Mesenchymal stem cell (in vitro differentiated cells and primary cell): Measurements from ENCODE around the gene LMBRD2.

Experiments
- DNase-seq: peaks from one replicate; pipeline ENCODE4 v3.0.0-alpha.2; 2013
- H2AFZ ChIP-seq: one replicate; pipeline ENCODE4 v1.6.1; 2013; ENCODE audit warnings: low read depth, mild to moderate bottlenecking, control low read depth, inconsistent platforms, low read length, moderate library complexity
- H2AK5ac ChIP-seq: 2 replicates; pipeline ENCODE4 v1.6.1; 2013; ENCODE audit warnings: low read length, moderate library complexity, mild to moderate bottlenecking, inconsistent platforms; ENCODE audit not compliant: severe bottlenecking
- H2BK120ac ChIP-seq: one replicate; pipeline ENCODE4 v1.6.1; 2013; ENCODE audit warnings: low read depth, mild to moderate bottlenecking, inconsistent platforms, low read length, moderate library complexity
- H2BK12ac ChIP-seq, 2 experiments: one replicate each; pipeline ENCODE4 v1.6.1; 2013; ENCODE audit warnings: inconsistent platforms in 2 of 2, low read length in 2 of 2, mild to moderate bottlenecking in 2 of 2, moderate library complexity in 2 of 2, control low read depth in 1 of 2
- H2BK15ac ChIP-seq: one replicate; pipeline ENCODE4 v1.6.1; 2013; ENCODE audit warnings: mild to moderate bottlenecking, low read depth, inconsistent platforms; ENCODE audit not compliant: poor library complexity, severe bottlenecking
- H2BK5ac ChIP-seq: 2 replicates; pipeline ENCODE4 v1.6.1; 2013; ENCODE audit warnings: low read depth, mild to moderate bottlenecking, low read length, control low read depth, inconsistent platforms; ENCODE audit not compliant: poor library complexity, severe bottlenecking
- H3K14ac ChIP-seq, 2 experiments: one replicate each; pipeline ENCODE4 v1.6.1; 2013; ENCODE audit warnings: inconsistent platforms in 2 of 2, low read length in 2 of 2, control low read depth in 1 of 2, mild to moderate bottlenecking in 1 of 2, moderate library complexity in 1 of 2
- H3K18ac ChIP-seq, 2 experiments: one replicate each; pipeline ENCODE4 v1.6.1; 2013; ENCODE audit warnings: inconsistent platforms in 2 of 2, low read length in 2 of 2, control low read depth in 1 of 2, low read depth in 1 of 2, mild to moderate bottlenecking in 1 of 2
- H3K23ac ChIP-seq, 2 experiments: one replicate each; pipeline ENCODE4 v1.6.1; 2013; ENCODE audit warnings: inconsistent platforms in 2 of 2, low read length in 2 of 2, mild to moderate bottlenecking in 2 of 2, moderate library complexity in 2 of 2, control low read depth in 1 of 2
- H3K27ac ChIP-seq: 2 replicates; pipeline ENCODE4 v1.5.1; 2013; ENCODE audit warnings: mild to moderate bottlenecking, moderate library complexity, low read length, control low read depth, inconsistent platforms; ENCODE audit not compliant: poor library complexity, severe bottlenecking
- H3K27me3 ChIP-seq, 2 experiments: 2 replicates each; pipeline versions ENCODE4 v1.6.1 to v1.7.0; 2013; ENCODE audit warnings: low read length in 2 of 2, mild to moderate bottlenecking in 2 of 2, moderate library complexity in 2 of 2, control low read depth in 1 of 2, inconsistent platforms in 1 of 2; ENCODE audit not compliant: control insufficient read depth in 1 of 2, insufficient read depth in 1 of 2
- H3K36me3 ChIP-seq, 2 experiments: 2 replicates each; pipeline versions ENCODE4 v1.6.1 to v1.7.0; 2013; ENCODE audit warnings: low read length in 2 of 2, control low read depth in 1 of 2, inconsistent platforms in 1 of 2, low read depth in 1 of 2, mild to moderate bottlenecking in 1 of 2; ENCODE audit not compliant: insufficient read depth in 2 of 2, control insufficient read depth in 1 of 2
- H3K4ac ChIP-seq, 2 experiments: one replicate each; pipeline ENCODE4 v1.6.1; 2013; ENCODE audit warnings: inconsistent platforms in 2 of 2, low read length in 2 of 2, mild to moderate bottlenecking in 2 of 2, moderate library complexity in 2 of 2, control low read depth in 1 of 2, low read depth in 1 of 2
- H3K4me1 ChIP-seq: 2 replicates; pipeline ENCODE4 v1.6.1; 2013; ENCODE audit warnings: low read depth, low read length, control low read depth; ENCODE audit not compliant: control insufficient read depth, insufficient read depth
- H3K4me2 ChIP-seq: 2 replicates; pipeline ENCODE4 v1.6.1; 2013; ENCODE audit warnings: low read length, mild to moderate bottlenecking, inconsistent platforms; ENCODE audit not compliant: poor library complexity, severe bottlenecking
- H3K4me3 ChIP-seq, 2 experiments: 2 replicates each; pipeline versions ENCODE4 v1.5.1 to v1.7.0; 2013; ENCODE audit warnings: low read length in 2 of 2, mild to moderate bottlenecking in 2 of 2, control low read depth in 1 of 2, low read depth in 1 of 2; ENCODE audit not compliant: insufficient read depth in 1 of 2
- H3K79me1 ChIP-seq: replicated peaks from 2 replicates; pipeline ENCODE4 v1.6.1; 2013; ENCODE audit warnings: mild to moderate bottlenecking, control low read depth, low read length, inconsistent platforms; ENCODE audit not compliant: poor library complexity, severe bottlenecking
- H3K9ac ChIP-seq: 2 replicates; pipeline ENCODE4 v1.7.0; 2013; ENCODE audit warnings: mild to moderate bottlenecking, low read length, moderate library complexity
- H3K9me3 ChIP-seq: 2 replicates; pipeline ENCODE4 v1.7.0; 2013; ENCODE audit warnings: mild to moderate bottlenecking, low read length; ENCODE audit not compliant: control insufficient read depth
- H4K8ac ChIP-seq: one replicate; pipeline ENCODE4 v1.6.1; 2013; ENCODE audit warnings: inconsistent platforms, mild to moderate bottlenecking, low read length, moderate library complexity
- H4K91ac ChIP-seq: one replicate; pipeline ENCODE4 v1.6.1; 2013; ENCODE audit warnings: mild to moderate bottlenecking, low read length, inconsistent platforms
- WGBS: methylation state at CpG from one replicate; pipeline ENCODE4 v1.1.7; 2013; ENCODE audit warnings: mixed read lengths; 5-methylcytosine and 5-hydroxymethylcytosine counted together

LMBRD2 gene

GRCh38 chr5:36125868-36126267 is 25.8 kb downstream of the LMBRD2 start:
- Histone ChIP-seq H3K9me3 (peaks cover 3% of the 10 kb centered on the region), H2BK120ac (no peak overlapping the region), H3K4me3 (no peak overlapping the region), H3K79me1 (no peaks in the 10 kb centered on the region), H3K27ac (no peak overlapping the region), H2AFZ (no peak overlapping the region), H3K4me1 (no peaks in the 10 kb centered on the region), H3K36me3 (peaks cover 7 to 38% of the 10 kb centered on the region in 2 experiments), H2BK5ac (no peak overlapping the region), H2BK15ac (no peak overlapping the region), H4K91ac (no peak overlapping the region), H4K8ac (no peak overlapping the region), H3K9ac (no peak overlapping the region), H3K23ac (no peak overlapping the region), H3K4ac (no peak overlapping the region), H3K4me2 (no peak overlapping the region), H3K14ac (no peak overlapping the region), H3K18ac (no peak overlapping the region), H2AK5ac (no peak overlapping the region), H3K27me3 (no peaks in the 10 kb centered on the region), H2BK12ac (no peak overlapping the region)
- WGBS, result 95% methylated on average over 1 of the region's 1 CpG
- no peak for DNase-seq

GRCh38 chr5:36111238-36111637 is 40.4 kb downstream of the LMBRD2 start:
- H3K9me3 ChIP-seq, result no peaks in the 10 kb centered on the region
- no peak overlapping the region for H3K27ac ChIP-seq
- H3K18ac ChIP-seq, result no peak overlapping the region
- WGBS, result no CpG with 5 or more reads among the region's 1 CpG
- no peaks in the 10 kb centered on the region for H3K4me1 ChIP-seq
- no peak overlapping the region for H3K23ac ChIP-seq
- H3K9ac ChIP-seq, result no peak overlapping the region
- no peak overlapping the region for H4K91ac ChIP-seq
- no peak overlapping the region for H2BK120ac ChIP-seq
- no peak overlapping the region for H2BK15ac ChIP-seq
- no peak overlapping the region for H3K4me3 ChIP-seq
- no peak overlapping the region for H3K4me2 ChIP-seq
- H3K27me3 ChIP-seq, result no peaks in the 10 kb centered on the region
- H3K4ac ChIP-seq, result no peak overlapping the region
- DNase-seq, result no peak
- H2AFZ ChIP-seq, result no peak overlapping the region
- H2BK12ac ChIP-seq, result no peak overlapping the region
- H2AK5ac ChIP-seq, result no peak overlapping the region
- H3K36me3 ChIP-seq, result peaks cover 0 to 60% of the 10 kb centered on the region in 2 experiments
- no peak overlapping the region for H2BK5ac ChIP-seq
- H3K79me1 ChIP-seq, result no peaks in the 10 kb centered on the region
- no peak overlapping the region for H3K14ac ChIP-seq
- no peak overlapping the region for H4K8ac ChIP-seq

- Histone ChIP-seq H3K4me3 (no peak overlapping the region), H3K27me3 (no peaks in the 10 kb centered on the region), H2BK120ac (no peak overlapping the region), H2AFZ (no peak overlapping the region), H2AK5ac (no peak overlapping the region), H3K4ac (no peak overlapping the region), H3K9me3 (no peaks in the 10 kb centered on the region), H3K4me2 (no peak overlapping the region), H4K8ac (no peak overlapping the region), H3K9ac (no peak overlapping the region), H3K4me1 (no peaks in the 10 kb centered on the region), H3K14ac (no peak overlapping the region), H4K91ac (no peak overlapping the region), H2BK15ac (no peak overlapping the region), H3K18ac (no peak overlapping the region), H3K23ac (no peak overlapping the region), H2BK12ac (no peak overlapping the region), H3K36me3 (peaks cover 0 to 57% of the 10 kb centered on the region in 2 experiments), H2BK5ac (no peak overlapping the region), H3K79me1 (no peaks in the 10 kb centered on the region), H3K27ac (no peak overlapping the region)
- 61% methylated on average over 2 of the region's 3 CpGs for WGBS
- DNase-seq, result peak; percentile 9
These were observed 42.8 kb downstream of the LMBRD2 start for GRCh38 chr5:36108758-36109460.

GRCh38 chr5:36105819-36106218 is 45.9 kb downstream of the LMBRD2 start:
- Histone ChIP-seq H4K8ac (no peak overlapping the region), H3K4me1 (no peaks in the 10 kb centered on the region), H3K4me2 (no peak overlapping the region), H3K79me1 (no peaks in the 10 kb centered on the region), H2AFZ (no peak overlapping the region), H3K4ac (no peak overlapping the region), H2BK5ac (no peak overlapping the region), H3K9me3 (no peaks in the 10 kb centered on the region), H2BK12ac (no peak overlapping the region), H3K18ac (no peak overlapping the region), H2BK15ac (no peak overlapping the region), H2AK5ac (no peak overlapping the region), H3K4me3 (no peak overlapping the region), H3K9ac (no peak overlapping the region), H3K27ac (no peak overlapping the region), H3K27me3 (no peaks in the 10 kb centered on the region), H3K36me3 (peaks cover 0 to 45% of the 10 kb centered on the region in 2 experiments), H2BK120ac (no peak overlapping the region), H3K14ac (no peak overlapping the region), H3K23ac (no peak overlapping the region), H4K91ac (no peak overlapping the region)
- DNase-seq, result no peak
- 95% methylated on average over 2 of the region's 2 CpGs for WGBS
